ENCODE data around the gene RPS16. TPM values are rescaled to one million over a fixed set of nuclear protein-coding genes. Genes with fewer than 3 reads are reported as not detected.
A peak's percentile ranks its signal among the peaks of the same experiment; 100 is the strongest.

The RPS16 gene
- total and polyA plus RNA-seq, 2 of the 13 experiments (the other 11 are each of a cell fraction or from before 2014, with no cell fraction given), result 488 to 2,583 TPM

DNA sequence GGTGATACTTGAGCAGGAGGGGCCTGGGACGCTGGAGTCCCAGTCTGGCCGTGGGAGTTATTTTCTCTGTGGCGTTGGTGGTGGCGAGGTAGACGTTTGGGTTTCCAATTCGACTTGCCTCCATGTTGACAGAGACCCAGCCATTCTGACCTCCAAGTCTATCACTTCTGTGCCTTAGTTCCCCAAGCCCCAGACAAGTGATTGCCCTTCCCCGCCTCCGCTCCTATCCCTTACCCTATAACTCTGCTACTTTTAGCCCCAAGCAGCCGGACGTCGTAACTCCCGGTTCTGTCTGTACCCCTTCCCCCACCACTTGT is 45.4 kb upstream of the RPS16 start (continued):
- TF ChIP-seq, protein P1, sequence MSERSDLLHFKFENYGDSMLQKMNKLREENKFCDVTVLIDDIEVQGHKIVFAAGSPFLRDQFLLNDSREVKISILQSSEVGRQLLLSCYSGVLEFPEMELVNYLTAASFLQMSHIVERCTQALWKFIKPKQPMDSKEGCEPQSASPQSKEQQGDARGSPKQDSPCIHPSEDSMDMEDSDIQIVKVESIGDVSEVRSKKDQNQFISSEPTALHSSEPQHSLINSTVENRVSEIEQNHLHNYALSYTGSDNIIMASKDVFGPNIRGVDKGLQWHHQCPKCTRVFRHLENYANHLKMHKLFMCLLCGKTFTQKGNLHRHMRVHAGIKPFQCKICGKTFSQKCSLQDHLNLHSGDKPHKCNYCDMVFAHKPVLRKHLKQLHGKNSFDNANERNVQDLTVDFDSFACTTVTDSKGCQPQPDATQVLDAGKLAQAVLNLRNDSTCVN (CRISPR knock-in tag; IDR thresholded peaks at IDR 0.05; ENCODE audit: borderline replicate concordance), result 0 out of 2 replicates have a peak, but pooled peaks have one; percentile 4
- TF ChIP-seq NR2C2 (CRISPR knock-in tag; IDR thresholded peaks at IDR 0.05; ENCODE audit: borderline replicate concordance) (no peak), ZNF841 (CRISPR knock-in tag; IDR thresholded peaks at IDR 0.05; ENCODE audit: borderline replicate concordance) (0 out of 2 replicates have a peak, but pooled peaks have one; percentile 29)

DNA sequence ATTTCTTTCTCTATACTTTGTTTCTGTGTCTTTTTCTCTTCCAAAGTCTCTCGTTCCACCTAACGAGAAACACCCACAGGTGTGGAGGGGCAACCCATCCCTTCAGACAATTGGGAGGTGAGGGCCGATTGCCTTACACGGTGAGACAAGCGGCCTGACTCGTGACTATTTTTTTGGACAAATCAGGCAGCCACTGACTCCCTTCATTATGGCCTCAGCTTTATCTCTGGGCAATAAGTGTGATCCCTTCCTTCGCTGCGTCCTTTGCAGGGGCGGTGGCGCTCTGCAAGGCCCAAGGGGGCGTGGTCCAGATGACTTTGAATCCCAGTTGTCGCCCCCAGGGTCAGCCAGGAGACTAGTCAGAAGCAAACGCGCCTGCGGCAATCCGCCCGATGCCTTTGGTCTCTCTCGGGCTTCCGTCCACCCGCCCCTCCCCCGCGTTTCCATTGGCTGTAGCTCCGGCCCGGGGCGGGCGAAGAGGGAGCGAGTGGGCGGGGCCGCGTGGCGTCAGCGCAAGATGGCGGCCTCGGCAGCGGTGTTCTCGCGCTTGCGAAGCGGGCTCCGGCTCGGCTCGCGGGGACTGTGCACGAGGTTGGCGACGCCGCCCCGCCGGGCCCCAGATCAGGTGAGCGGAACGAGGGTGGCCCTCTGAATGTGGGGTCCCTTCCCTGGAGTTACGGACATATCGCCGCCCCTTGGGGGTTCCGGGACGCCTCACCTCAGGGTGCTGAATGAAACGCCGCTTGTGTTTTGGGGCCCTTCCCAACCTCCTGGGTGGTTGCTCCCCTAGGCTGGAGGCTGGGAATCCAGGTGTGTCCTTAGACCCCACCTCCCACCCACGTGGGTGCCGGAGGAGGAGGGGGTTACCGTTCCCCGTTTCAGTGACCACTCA is 44.8 kb upstream of the RPS16 start, which contains the start of gene TIMM50:
TSS of gene TIMM50 (plus strand) at position 502 of the 892 bp plus-strand sequence. CDS start at position 518, 16 bp downstream.
- H3K9me3 ChIP-seq (ENCODE audit: low read length), result no peaks in the 10 kb centered on the region
- peak; percentile 94 for DNase-seq (ENCODE audit: low spot score)
- peak; percentile 90 for ATAC-seq
- ChIA-PET POLR2A (interaction anchor here (0.7 to 1.2 kb wide), 5 partner anchors 17 to 59 kb away, joined by 3 to 5 read pairs (median 3); partner anchors contain the start of gene RPS16), CTCF (ENCODE audit: low intra/inter-chr PET ratio, low total read pairs) (no interaction called here)
- in situ Hi-C loops (cut with HindIII; ENCODE audit: extremely low pct_ligation_motif_present, low pct_unique_long_range_greater_than_20kb) (no loop called here), intact Hi-C loops (cut with micrococcal nuclease; ENCODE audit: unreplicated experiment) (no loop called here)
- peak within 1 kb of the TSS; percentile 89 for H2AFZ ChIP-seq (ENCODE audit: low read length)
- FAIRE-seq, result peak; percentile 72
- H3K27me3 ChIP-seq (ENCODE audit: control insufficient read depth in 1 of 2, insufficient read depth in 2 of 2, low read length in 2 of 2), result no peaks in the 10 kb centered on the region; a peak in 1 of 5 replicates
- peak within 1 kb of the TSS; percentile 99 for H3K9ac ChIP-seq (ENCODE audit: insufficient read depth, low read depth, low read length)
- H4K20me1 ChIP-seq (ENCODE audit: insufficient read depth, low read length), result no peaks in the 10 kb centered on the region
- BruUV-seq (replicated peaks), result TSS peak; percentile 72
- peaks cover 6 to 33% of the 10 kb centered on the region in 2 experiments; a peak in 3 of 5 replicates for H3K36me3 ChIP-seq (replicated peaks in 1 of 2; ENCODE audit: control insufficient read depth in 1 of 2, insufficient read depth in 2 of 2, low read length in 2 of 2)
- H3K79me2 ChIP-seq (ENCODE audit: insufficient read depth, low read length), result peaks cover 18% of the 10 kb centered on the region
- H3K4me2 ChIP-seq (ENCODE audit: low read depth, low read length), result peak within 1 kb of the TSS; percentile 96
- 2% methylated on average over 16 of the region's 62 CpGs for WGBS (ENCODE audit: low lambda C conversion rate)
- peak within 1 kb of the TSS; percentile 84 to 96 (median 94) for H3K4me3 ChIP-seq (replicated peaks in 1 of 3; ENCODE audit: insufficient read depth in 1 of 3, low read depth in 2 of 3, low read length in 3 of 3)
- peak within 1 kb of the TSS; percentile 89 for H3K27ac ChIP-seq (ENCODE audit: extremely low read length, insufficient read depth, low read length)
- peaks cover 25% of the 10 kb centered on the region for H3K4me1 ChIP-seq (ENCODE audit: insufficient read depth, low read length)
- TF ChIP-seq ZNF605 (CRISPR knock-in tag; IDR thresholded peaks at IDR 0.05) (peak; percentile 92), KDM4B (CRISPR knock-in tag; IDR thresholded peaks at IDR 0.05) (peak; percentile 22; the same call in 1 of the 2 replicates), SALL2 (CRISPR knock-in tag; IDR thresholded peaks at IDR 0.05) (peak; percentile 76; the same call in 1 of the 2 replicates), NRL (CRISPR knock-in tag; IDR thresholded peaks at IDR 0.05; ENCODE audit: borderline replicate concordance) (peak; percentile 80), SOX13 (IDR thresholded peaks at IDR 0.05) (no peak), SOX13 (CRISPR knock-in tag; conservative IDR thresholded peaks at IDR 0.05 in 1 of 2, IDR thresholded peaks at IDR 0.05 in 1 of 2) (peak in 1 of 2 experiments; percentile 46; a peak in 2 of 4 replicates), ZNF446 (CRISPR knock-in tag; IDR thresholded peaks at IDR 0.05) (no peak; the same call in 1 of the 2 replicates), KMT2A (CRISPR knock-in tag; IDR thresholded peaks at IDR 0.05) (peak; percentile 90), ZSCAN9 (CRISPR knock-in tag; IDR thresholded peaks at IDR 0.05; ENCODE audit: borderline replicate concordance) (peak; percentile 69; the same call in 1 of the 2 replicates), ZNF670 (CRISPR knock-in tag; IDR thresholded peaks at IDR 0.05; ENCODE audit: borderline replicate concordance) (0 out of 2 replicates have a peak, but pooled peaks have one; percentile 51), KAT8 (CRISPR knock-in tag; IDR thresholded peaks at IDR 0.05) (peak; percentile 96), RXRA (CRISPR knock-in tag; IDR thresholded peaks at IDR 0.05) (peak; percentile 78), ZNF629 (CRISPR knock-in tag; conservative IDR thresholded peaks at IDR 0.05) (no peak)
- TF ChIP-seq, protein P2, sequence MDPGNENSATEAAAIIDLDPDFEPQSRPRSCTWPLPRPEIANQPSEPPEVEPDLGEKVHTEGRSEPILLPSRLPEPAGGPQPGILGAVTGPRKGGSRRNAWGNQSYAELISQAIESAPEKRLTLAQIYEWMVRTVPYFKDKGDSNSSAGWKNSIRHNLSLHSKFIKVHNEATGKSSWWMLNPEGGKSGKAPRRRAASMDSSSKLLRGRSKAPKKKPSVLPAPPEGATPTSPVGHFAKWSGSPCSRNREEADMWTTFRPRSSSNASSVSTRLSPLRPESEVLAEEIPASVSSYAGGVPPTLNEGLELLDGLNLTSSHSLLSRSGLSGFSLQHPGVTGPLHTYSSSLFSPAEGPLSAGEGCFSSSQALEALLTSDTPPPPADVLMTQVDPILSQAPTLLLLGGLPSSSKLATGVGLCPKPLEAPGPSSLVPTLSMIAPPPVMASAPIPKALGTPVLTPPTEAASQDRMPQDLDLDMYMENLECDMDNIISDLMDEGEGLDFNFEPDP (CRISPR knock-in tag; conservative IDR thresholded peaks at IDR 0.05), result no peak
- TF ChIP-seq, protein P3, sequence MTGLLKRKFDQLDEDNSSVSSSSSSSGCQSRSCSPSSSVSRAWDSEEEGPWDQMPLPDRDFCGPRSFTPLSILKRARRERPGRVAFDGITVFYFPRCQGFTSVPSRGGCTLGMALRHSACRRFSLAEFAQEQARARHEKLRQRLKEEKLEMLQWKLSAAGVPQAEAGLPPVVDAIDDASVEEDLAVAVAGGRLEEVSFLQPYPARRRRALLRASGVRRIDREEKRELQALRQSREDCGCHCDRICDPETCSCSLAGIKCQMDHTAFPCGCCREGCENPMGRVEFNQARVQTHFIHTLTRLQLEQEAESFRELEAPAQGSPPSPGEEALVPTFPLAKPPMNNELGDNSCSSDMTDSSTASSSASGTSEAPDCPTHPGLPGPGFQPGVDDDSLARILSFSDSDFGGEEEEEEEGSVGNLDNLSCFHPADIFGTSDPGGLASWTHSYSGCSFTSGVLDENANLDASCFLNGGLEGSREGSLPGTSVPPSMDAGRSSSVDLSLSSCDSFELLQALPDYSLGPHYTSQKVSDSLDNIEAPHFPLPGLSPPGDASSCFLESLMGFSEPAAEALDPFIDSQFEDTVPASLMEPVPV (CRISPR knock-in tag; IDR thresholded peaks at IDR 0.05), result peak; percentile 86

All from HepG2 (cell line).